ENCODE measurements around the gene ZNF763. TPM values are rescaled to one million over a fixed set of nuclear protein-coding genes. Genes with fewer than 3 reads are reported as not detected.
"Not testable (repeated sequence)": the region's sequence is repeated elsewhere in the genome, so short reads cannot be mapped to it uniquely, and the experiment has no call there.

The ZNF763 gene
- 11.6 TPM for total RNA-seq (ENCODE audit: insufficient read depth, low replicate concordance)

- peak; percentile 96 for DNase-seq (ENCODE audit: low spot score)
Measured at GRCh38 chr19:11964858-11965645, at the start of gene ZNF763. Gene ZNF763, plus strand, starts transcription at chr19:11965040. Its CDS starts 169 bp downstream, at chr19:11965209.

GRCh38 chr19:11921852-11922495 lies 42.9 kb upstream of the ZNF763 start:
- DNase-seq (ENCODE audit: low spot score): peak; percentile 67

GRCh38 chr19:11924886-11925650 lies 39.8 kb upstream of the ZNF763 start, which contains the start of gene ZNF700:
Gene ZNF700, plus strand, starts transcription at chr19:11925107. Its CDS starts 104 bp downstream, at chr19:11925211.
- peak; percentile 98 for DNase-seq (ENCODE audit: low spot score)

GRCh38 chr19:11925651-11926187 lies 39.1 kb upstream of the ZNF763 start:
- DNase-seq (ENCODE audit: low spot score): not testable (repeated sequence)

- DNase-seq (ENCODE audit: low spot score): no peak
Measured at GRCh38 chr19:11927227-11927626, 37.6 kb upstream of the ZNF763 start.

GRCh38 chr19:11931051-11931450 lies 33.8 kb upstream of the ZNF763 start:
- no peak for DNase-seq (ENCODE audit: low spot score)

- DNase-seq (ENCODE audit: low spot score): no peak
Measured at GRCh38 chr19:11931513-11931912, 33.3 kb upstream of the ZNF763 start.

- not testable (repeated sequence) for DNase-seq (ENCODE audit: low spot score)
Measured at GRCh38 chr19:11935829-11936228, 29.0 kb upstream of the ZNF763 start.

- DNase-seq (ENCODE audit: low spot score): not testable (repeated sequence)
Measured at GRCh38 chr19:11938383-11938782, 26.5 kb upstream of the ZNF763 start.

- not testable (repeated sequence) for DNase-seq (ENCODE audit: low spot score)
Measured at GRCh38 chr19:11941361-11941887, 23.4 kb upstream of the ZNF763 start.

- no peak for DNase-seq (ENCODE audit: low spot score)
Measured at GRCh38 chr19:11942008-11942842, 22.6 kb upstream of the ZNF763 start.

- no peak for DNase-seq (ENCODE audit: low spot score)
Measured at GRCh38 chr19:11942843-11943108, 22.1 kb upstream of the ZNF763 start.

GRCh38 chr19:11944656-11945055 lies 20.2 kb upstream of the ZNF763 start:
- no peak for DNase-seq (ENCODE audit: low spot score)

- no peak for DNase-seq (ENCODE audit: low spot score)
Measured at GRCh38 chr19:11948646-11949045, 16.2 kb upstream of the ZNF763 start.

- DNase-seq (ENCODE audit: low spot score): no peak
Measured at GRCh38 chr19:11949201-11949600, 15.6 kb upstream of the ZNF763 start.

- not testable (repeated sequence) for DNase-seq (ENCODE audit: low spot score)
Measured at GRCh38 chr19:11949614-11950080, 15.2 kb upstream of the ZNF763 start.

- DNase-seq (ENCODE audit: low spot score): no peak
Measured at GRCh38 chr19:11950312-11950711, 14.5 kb upstream of the ZNF763 start.

GRCh38 chr19:11963566-11964355 lies 1.1 kb upstream of the ZNF763 start:
- DNase-seq (ENCODE audit: low spot score): peak; percentile 69

- no peak for DNase-seq (ENCODE audit: low spot score)
Measured at GRCh38 chr19:11964496-11964857, 363 bp upstream of the ZNF763 start.

- no peak for DNase-seq (ENCODE audit: low spot score)
Measured at GRCh38 chr19:11970174-11970573, 5.3 kb downstream of the ZNF763 start.
